ENCODE results near the gene RAP1GDS1. TPM values are rescaled to one million over a fixed set of nuclear protein-coding genes. Genes with fewer than 3 reads are reported as not detected.

The RAP1GDS1 gene
- polyA plus RNA-seq, 1 of the 3 experiments (the other 2 are of a cell fraction): 25.6 TPM

- H3K79me2 ChIP-seq (ENCODE audit: insufficient read depth): no peaks in the 10 kb centered on the region
- CTCF ChIA-PET: no interaction called here
Measured at GRCh38 chr4:98369322-98369721, 108.1 kb downstream of the RAP1GDS1 start.

More at GRCh38 chr4:98369322-98369721, 108.1 kb downstream of the RAP1GDS1 start:
- no peak overlapping the region for H3K27ac ChIP-seq (ENCODE audit: low read depth in 2 of 2, low read length in 1 of 2)
- H3K4me1 ChIP-seq (ENCODE audit: control insufficient read depth in 1 of 2, insufficient read depth in 2 of 2, low read depth in 1 of 2, low read length in 1 of 2): no peaks in the 10 kb centered on the region
- H2AFZ ChIP-seq (ENCODE audit: low read depth): no peak overlapping the region
- no peaks in the 10 kb centered on the region for H3F3A ChIP-seq (replicated peaks; ENCODE audit: insufficient read depth)
- H3K9ac ChIP-seq: no peak overlapping the region
- H4K20me1 ChIP-seq (ENCODE audit: insufficient read depth): no peaks in the 10 kb centered on the region
- no peak overlapping the region for H3K4me2 ChIP-seq
- POLR2A ChIA-PET: no interaction called here
- H3K27me3 ChIP-seq (ENCODE audit: insufficient read depth): no peaks in the 10 kb centered on the region
- H3K9me2 ChIP-seq: no peaks in the 10 kb centered on the region
- H3K9me3 ChIP-seq: peaks cover 4% of the 10 kb centered on the region; the same call in 1 of the 2 replicates
- WGBS (ENCODE audit: low lambda C conversion rate): 97% methylated on average over 3 of the region's 3 CpGs
- H3K36me3 ChIP-seq (replicated peaks in 1 of 2; ENCODE audit: control insufficient read depth in 1 of 2, insufficient read depth in 2 of 2, low read length in 1 of 2): peaks cover 0 to 43% of the 10 kb centered on the region in 2 experiments
- TF ChIP-seq GABPA (IDR thresholded peaks at IDR 0.05; ENCODE audit: low read depth) (no peak), YY1 (IDR thresholded peaks at IDR 0.05; ENCODE audit: low read depth) (no peak), RFX5 (IDR thresholded peaks at IDR 0.05; ENCODE audit: low read length) (no peak), MAX (IDR thresholded peaks at IDR 0.05; ENCODE audit: low read depth) (no peak), MXI1 (IDR thresholded peaks at IDR 0.05; ENCODE audit: low read depth, low read length) (no peak), GATA2 (CRISPR knock-in tag; IDR thresholded peaks at IDR 0.05) (no peak), TAF1 (IDR thresholded peaks at IDR 0.05; ENCODE audit: borderline replicate concordance, low read depth, low read length) (no peak), FOSL2 (IDR thresholded peaks at IDR 0.05; ENCODE audit: borderline replicate concordance, low read depth) (no peak), TCF12 (IDR thresholded peaks at IDR 0.05) (no peak), ZBTB33 (IDR thresholded peaks at IDR 0.05; ENCODE audit: borderline replicate concordance, low read depth) (no peak), ELF1 (IDR thresholded peaks at IDR 0.05) (no peak), PBX3 (IDR thresholded peaks at IDR 0.05) (no peak), POLR2AphosphoS5 (IDR thresholded peaks at IDR 0.05; ENCODE audit: low read depth, low read length) (no peak), EZH2phosphoT487 (IDR thresholded peaks at IDR 0.05; ENCODE audit: borderline replicate concordance, low read depth) (no peak), CHD2 (IDR thresholded peaks at IDR 0.05; ENCODE audit: low read length, partially characterized antibody) (no peak), CTCF (IDR thresholded peaks at IDR 0.05) (no peak), USF1 (IDR thresholded peaks at IDR 0.05; ENCODE audit: borderline replicate concordance, low read depth) (no peak)
- no peak overlapping the region for H3K4me3 ChIP-seq (ENCODE audit: low read depth in 2 of 2, low read length in 1 of 2)
- DNase-seq: no peak
